HepG2 (cell line): ENCODE measurements around the gene DNAAF3. TPM values are rescaled to one million over a fixed set of nuclear protein-coding genes. Genes with fewer than 3 reads are reported as not detected.

Experiments
- ATAC-seq: fragments of 200-7000 bp; cut with Tn5 transposase; 3 replicates; pipeline ENCODE4 v1.9.1; 2020; ENCODE audit warnings: mild to moderate bottlenecking, moderate library complexity
- BruUV-seq: library from RNA; stranded (reverse); fragments of 400-500 nt; replicated peaks from 2 replicates; lab custom pipeline; 2021; lab: Mats Ljungman, UMichigan
- CTCF ChIA-PET: fragments of 300-600 bp; formaldehyde crosslinking; extraction: SDS; loops from one replicate; lab custom pipeline; 2021; ENCODE audit warnings: low total read pairs, inconsistent platforms, low intra/inter-chr PET ratio; lab: Yijun Ruan, JAX
- POLR2A ChIA-PET: fragments of 350-600 bp; sonication (Branson Sonifier 250); formaldehyde crosslinking; loops from one replicate; lab custom pipeline; 2020; ENCODE audit warnings: antibody characterized with exemption, inconsistent platforms; lab: Yijun Ruan, JAX
- DNase-seq: peaks from one replicate; pipeline ENCODE4 v3.0.0-alpha.2; 2015; ENCODE audit warnings: low spot score
- FAIRE-seq: peaks from 3 replicates; lab custom pipeline; 2011; peaks lifted over from hg19 to GRCh38; lab: Jason Lieb, UNC
- H2AFZ ChIP-seq: one replicate; pipeline ENCODE4 v1.6.1; 2011; ENCODE audit warnings: low read length, inconsistent platforms
- H3K27ac ChIP-seq: fragments of 300-600 bp; 3 replicates; pipeline ENCODE4 v1.8.0; 2011; ENCODE audit warnings: mixed run types, mild to moderate bottlenecking, mixed read lengths, low read length, inconsistent platforms; ENCODE audit not compliant: insufficient read depth; ENCODE audit errors: extremely low read length
- H3K27me3 ChIP-seq, 2 experiments: fragments of 200-600 bp in 1 of 2; 2 replicates in 1 of 2; 3 replicates in 1 of 2; pipeline versions ENCODE4 v1.6.0 to v1.8.0; 2011; ENCODE audit warnings: low read length in 2 of 2, mild to moderate bottlenecking in 2 of 2, moderate library complexity in 2 of 2, inconsistent platforms in 1 of 2; ENCODE audit not compliant: insufficient read depth in 2 of 2, control insufficient read depth in 1 of 2
- H3K36me3 ChIP-seq, 2 experiments: fragments of 200-600 bp in 1 of 2; replicated peaks in 1 of 2; 2 replicates in 1 of 2; 3 replicates in 1 of 2; pipeline versions ENCODE4 v1.5.1 to v1.8.0; 2011; ENCODE audit warnings: low read length in 2 of 2, inconsistent platforms in 1 of 2; ENCODE audit not compliant: insufficient read depth in 2 of 2, control insufficient read depth in 1 of 2
- H3K4me1 ChIP-seq: 2 replicates; pipeline ENCODE4 v1.5.1; 2012; ENCODE audit warnings: low read length, inconsistent platforms; ENCODE audit not compliant: insufficient read depth
- H3K4me2 ChIP-seq: 2 replicates; pipeline ENCODE4 v1.6.0; 2011; ENCODE audit warnings: low read depth, low read length, inconsistent platforms
- H3K4me3 ChIP-seq, 3 experiments: fragments of 200-600 bp in 1 of 3; sonication (generic), shearing (Covaris generic) in 1 of 3; replicated peaks in 1 of 3; 2 replicates each; pipeline ENCODE4 v1.5.1; 2011 to 2016; ENCODE audit warnings: low read length in 3 of 3, inconsistent platforms in 2 of 3, low read depth in 2 of 3, mild to moderate bottlenecking in 2 of 3, control low read depth in 1 of 3, mixed read lengths in 1 of 3; ENCODE audit not compliant: insufficient read depth in 1 of 3
- H3K79me2 ChIP-seq: one replicate; pipeline ENCODE4 v1.6.1; 2011; ENCODE audit warnings: low read length, inconsistent platforms; ENCODE audit not compliant: insufficient read depth
- H3K9ac ChIP-seq: 2 replicates; pipeline ENCODE4 v1.6.0; 2011; ENCODE audit warnings: mild to moderate bottlenecking, low read depth, low read length, inconsistent platforms; ENCODE audit not compliant: insufficient read depth
- H3K9me3 ChIP-seq: 2 replicates; pipeline ENCODE4 v1.5.1; 2012; ENCODE audit warnings: mild to moderate bottlenecking, low read length
- H4K20me1 ChIP-seq: 2 replicates; pipeline ENCODE4 v1.6.0; 2011; ENCODE audit warnings: inconsistent platforms, mild to moderate bottlenecking, low read length, moderate library complexity; ENCODE audit not compliant: insufficient read depth
- GABPA ChIP-seq, 2 experiments: IDR thresholded peaks; 2 replicates each; pipeline ENCODE4 v1.6.1; 2011 to 2016; ENCODE audit warnings: low read depth in 2 of 2, low read length in 1 of 2, missing biosample characterization in 1 of 2, missing genetic modification characterization in 1 of 2
- GABPB1 ChIP-seq: IDR thresholded peaks from 2 replicates; pipeline ENCODE4 v1.6.1; 2016; ENCODE audit warnings: mild to moderate bottlenecking, missing genetic modification reagents, moderate library complexity, missing compliant biosample characterization
- LCORL ChIP-seq, 2 experiments: fragments of 450-650 bp in 1 of 2; sonication (generic) in 1 of 2; formaldehyde crosslinking in 1 of 2; IDR thresholded peaks; 2 replicates each; pipeline versions ENCODE4 v1.5.0 to v1.6.1; 2017 to 2020; ENCODE audit warnings: antibody characterized with exemption in 1 of 2, missing genetic modification reagents in 1 of 2
- THAP11 ChIP-seq: IDR thresholded peaks from 2 replicates; pipeline ENCODE4 v1.6.1; 2016; ENCODE audit warnings: missing biosample characterization, missing genetic modification reagents
- ZBTB40 ChIP-seq, 2 experiments: fragments of 450-650 bp in 1 of 2; sonication (generic) in 1 of 2; formaldehyde crosslinking in 1 of 2; IDR thresholded peaks; 2 replicates each; pipeline versions ENCODE4 v1.6.1 to v1.8.0; 2016 to 2022; ENCODE audit warnings: antibody characterized with exemption in 1 of 2, mild to moderate bottlenecking in 1 of 2, missing genetic modification reagents in 1 of 2
- ZNF660 ChIP-seq: sonication (generic); formaldehyde crosslinking; IDR thresholded peaks from 2 replicates; pipeline ENCODE4 v1.5.1; 2020; ENCODE audit warnings: mild to moderate bottlenecking, low read depth, missing genetic modification reagents, borderline replicate concordance
- in situ Hi-C: cut with HindIII; loops from 2 replicates; pipeline ENCODE4 v1.10.0; 2017; ENCODE audit warnings: low pct_unique_long_range_greater_than_20kb; ENCODE audit not compliant: extremely low pct_ligation_motif_present
- intact Hi-C: fragments of 100-400 bp; cut with micrococcal nuclease; formaldehyde crosslinking; loops from one replicate; pipeline ENCODE4 v1.10.0; 2022; ENCODE audit not compliant: unreplicated experiment
- polyA plus RNA-seq, 8 experiments: library from polyadenylated mRNA; depleted of rRNA in 3 of 8; stranded (reverse) in 7 of 8; unstranded in 1 of 8; fragments of >200 nt; fragmentation: Illumina TruSeq in 4 of 8; extraction: Trizol in 4 of 8; gene quantifications; 2 replicates each; pipeline versions ENCODE4 v1.2.1 to v1.2.3, GENCODE V29; 2011 to 2016; ENCODE audit warnings: low read depth in 4 of 8, missing spikeins in 1 of 8, mixed read lengths in 1 of 8; ENCODE audit not compliant: insufficient read depth in 1 of 8
- total RNA-seq, 5 experiments: library from RNA; depleted of rRNA; stranded (reverse); fragments of >200 nt; fragmentation: Illumina TruSeq; extraction: Trizol; gene quantifications; 2 replicates each; pipeline ENCODE4 v1.2.3, GENCODE V29; 2016; ENCODE audit warnings: low read depth in 1 of 5
- TF ChIP-seq, protein P1 (sequence below): sonication (generic); formaldehyde crosslinking; IDR thresholded peaks from 2 replicates; pipeline ENCODE4 v1.5.0; 2020; ENCODE audit warnings: missing genetic modification reagents, mild to moderate bottlenecking, borderline replicate concordance
- TF ChIP-seq, protein P2 (sequence below): sonication (generic); formaldehyde crosslinking; IDR thresholded peaks from 2 replicates; pipeline ENCODE4 v1.4.0; 2020; ENCODE audit warnings: missing genetic modification reagents

Gene DNAAF3
- total and polyA plus RNA-seq, 2 of the 13 experiments (the other 11 are each of a cell fraction or from before 2014, with no cell fraction given), result 0.30 to 0.40 TPM

DNA sequence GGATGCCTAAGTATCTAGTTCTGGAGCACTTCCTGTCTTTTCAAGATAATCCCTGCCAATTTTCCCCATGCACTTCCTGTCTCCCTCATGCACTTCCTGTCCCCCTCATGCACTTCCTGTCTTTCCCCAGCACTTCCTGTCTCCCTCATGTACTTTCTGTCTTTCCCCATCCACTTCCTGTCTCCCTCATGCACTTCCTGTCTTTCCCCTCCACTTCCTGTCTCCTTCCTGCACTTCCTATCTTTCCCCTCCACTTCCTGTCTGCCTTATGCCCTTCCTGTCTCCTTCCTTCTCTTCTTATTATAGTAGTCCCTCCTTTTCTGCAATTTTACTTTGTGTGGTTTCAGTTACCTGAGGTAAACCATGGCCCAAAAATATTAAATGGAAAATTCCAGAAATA is 14.4 kb downstream of the DNAAF3 start:
- Histone ChIP-seq H3K4me2 (no peak overlapping the region), H3K9me3 (peaks cover 8% of the 10 kb centered on the region), H2AFZ (no peak overlapping the region), H3K4me1 (peaks cover 20% of the 10 kb centered on the region), H3K27ac (no peak overlapping the region), H3K9ac (no peak overlapping the region), H3K27me3 (peaks cover 0 to 11% of the 10 kb centered on the region in 2 experiments; a peak in 2 of 5 replicates), H3K4me3 (no peak overlapping the region)
- no TSS peak for BruUV-seq
- POLR2A ChIA-PET, result interaction anchor here (0.5 kb wide), 1 partner anchor 108 kb away, joined by 3 read pairs; no protein-coding TSS in a partner anchor
- DNase-seq, result no peak
- no peak for ATAC-seq
- FAIRE-seq, result no peak
- in situ Hi-C loops (no loop called here), intact Hi-C loops (no loop called here)
- TF ChIP-seq GABPA (IDR thresholded peaks at IDR 0.05; ENCODE audit: low read depth, low read length) (peak; percentile 77), GABPA (CRISPR knock-in tag; IDR thresholded peaks at IDR 0.05; ENCODE audit: low read depth) (peak; percentile 91), ZBTB40 (IDR thresholded peaks at IDR 0.05) (peak; percentile 59), ZBTB40 (CRISPR knock-in tag; IDR thresholded peaks at IDR 0.05) (no peak), LCORL (IDR thresholded peaks at IDR 0.05) (0 out of 2 replicates have a peak, but pooled peaks have one; percentile 29), LCORL (CRISPR knock-in tag; IDR thresholded peaks at IDR 0.05) (no peak), GABPB1 (CRISPR knock-in tag) (peak; percentile 53; the same call in 1 of the 2 replicates), ZNF660 (CRISPR knock-in tag) (no peak), THAP11 (CRISPR knock-in tag) (0 out of 2 replicates have a peak, but pooled peaks have one; percentile 17)
- TF ChIP-seq, protein P1, sequence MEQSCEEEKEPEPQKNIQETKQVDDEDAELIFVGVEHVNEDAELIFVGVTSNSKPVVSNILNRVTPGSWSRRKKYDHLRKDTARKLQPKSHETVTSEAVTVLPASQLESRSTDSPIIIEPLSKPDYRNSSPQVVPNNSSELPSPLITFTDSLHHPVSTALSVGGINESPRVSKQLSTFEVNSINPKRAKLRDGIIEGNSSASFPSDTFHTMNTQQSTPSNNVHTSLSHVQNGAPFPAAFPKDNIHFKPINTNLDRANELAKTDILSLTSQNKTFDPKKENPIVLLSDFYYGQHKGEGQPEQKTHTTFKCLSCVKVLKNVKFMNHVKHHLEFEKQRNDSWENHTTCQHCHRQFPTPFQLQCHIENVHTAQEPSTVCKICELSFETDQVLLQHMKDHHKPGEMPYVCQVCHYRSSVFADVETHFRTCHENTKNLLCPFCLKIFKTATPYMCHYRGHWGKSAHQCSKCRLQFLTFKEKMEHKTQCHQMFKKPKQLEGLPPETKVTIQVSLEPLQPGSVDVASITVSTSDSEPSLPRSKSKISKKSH (CRISPR knock-in tag), result no peak
- TF ChIP-seq, protein P2, sequence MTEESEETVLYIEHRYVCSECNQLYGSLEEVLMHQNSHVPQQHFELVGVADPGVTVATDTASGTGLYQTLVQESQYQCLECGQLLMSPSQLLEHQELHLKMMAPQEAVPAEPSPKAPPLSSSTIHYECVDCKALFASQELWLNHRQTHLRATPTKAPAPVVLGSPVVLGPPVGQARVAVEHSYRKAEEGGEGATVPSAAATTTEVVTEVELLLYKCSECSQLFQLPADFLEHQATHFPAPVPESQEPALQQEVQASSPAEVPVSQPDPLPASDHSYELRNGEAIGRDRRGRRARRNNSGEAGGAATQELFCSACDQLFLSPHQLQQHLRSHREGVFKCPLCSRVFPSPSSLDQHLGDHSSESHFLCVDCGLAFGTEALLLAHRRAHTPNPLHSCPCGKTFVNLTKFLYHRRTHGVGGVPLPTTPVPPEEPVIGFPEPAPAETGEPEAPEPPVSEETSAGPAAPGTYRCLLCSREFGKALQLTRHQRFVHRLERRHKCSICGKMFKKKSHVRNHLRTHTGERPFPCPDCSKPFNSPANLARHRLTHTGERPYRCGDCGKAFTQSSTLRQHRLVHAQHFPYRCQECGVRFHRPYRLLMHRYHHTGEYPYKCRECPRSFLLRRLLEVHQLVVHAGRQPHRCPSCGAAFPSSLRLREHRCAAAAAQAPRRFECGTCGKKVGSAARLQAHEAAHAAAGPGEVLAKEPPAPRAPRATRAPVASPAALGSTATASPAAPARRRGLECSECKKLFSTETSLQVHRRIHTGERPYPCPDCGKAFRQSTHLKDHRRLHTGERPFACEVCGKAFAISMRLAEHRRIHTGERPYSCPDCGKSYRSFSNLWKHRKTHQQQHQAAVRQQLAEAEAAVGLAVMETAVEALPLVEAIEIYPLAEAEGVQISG (CRISPR knock-in tag), result peak; percentile 31; the same call in 1 of the 2 replicates
- TF ChIP-seq, all 625 proteins: peak for 6
- Histone ChIP-seq H3K79me2 (no peaks in the 10 kb centered on the region), H3K36me3 (no peaks in the 10 kb centered on the region), H4K20me1 (no peaks in the 10 kb centered on the region)
- CTCF ChIA-PET, result no interaction called here
